ENCODE results near the gene ANG. TPM values are rescaled to one million over a fixed set of nuclear protein-coding genes. Genes with fewer than 3 reads are reported as not detected.

The ANG gene
- total RNA-seq, 1 experiment from 2014 or later, result 3.2 TPM

GRCh38 chr14:20655851-20656250 lies 32.7 kb upstream of the ANG start:
- Histone ChIP-seq H2AFZ (ENCODE audit: low read length) (no peak overlapping the region), H4K91ac (ENCODE audit: insufficient read length, low read depth, low read length) (no peak overlapping the region), H3K4me1 (ENCODE audit: insufficient read depth, low read length) (no peaks in the 10 kb centered on the region), H2BK120ac (ENCODE audit: low read depth, low read length, poor library complexity, severe bottlenecking) (no peak overlapping the region), H3K9ac (ENCODE audit: extremely low read depth, insufficient read length, low read length) (no peak overlapping the region), H3K23ac (ENCODE audit: insufficient read length, low read depth, low read length) (no peak overlapping the region), H3K14ac (ENCODE audit: insufficient read depth, low read length) (no peak overlapping the region), H3K9me3 (ENCODE audit: control insufficient read depth, low read depth, low read length) (no peaks in the 10 kb centered on the region), H3K79me1 (ENCODE audit: insufficient read depth, low read depth, low read length, poor library complexity, severe bottlenecking) (no peaks in the 10 kb centered on the region), H3K27ac (ENCODE audit: insufficient read length, low read depth, low read length) (no peak overlapping the region), H3K56ac (ENCODE audit: insufficient read length, low read depth, low read length) (no peak overlapping the region), H2BK5ac (ENCODE audit: insufficient read length, low read length) (no peak overlapping the region), H3K4me2 (ENCODE audit: insufficient read depth, insufficient read length, low read length) (no peak overlapping the region), H3K4ac (ENCODE audit: low read depth, low read length) (no peak overlapping the region), H3T11ph (ENCODE audit: low read length) (no peak overlapping the region), H4K8ac (replicated peaks; ENCODE audit: insufficient read length, low read depth, low read length) (no peak overlapping the region), H3K79me2 (ENCODE audit: insufficient read depth, low read length) (no peaks in the 10 kb centered on the region), H4K20me1 (ENCODE audit: control insufficient read depth, insufficient read depth, insufficient read length) (no peaks in the 10 kb centered on the region), H3K18ac (ENCODE audit: insufficient read length, low read depth, low read length) (no peak overlapping the region), H3K27me3 (ENCODE audit: insufficient read depth, low read length) (peaks cover 4% of the 10 kb centered on the region; the same call in 1 of the 2 replicates), H2BK20ac (ENCODE audit: low read depth, low read length, poor library complexity, severe bottlenecking) (no peak overlapping the region), H4K5ac (ENCODE audit: insufficient read length, low read depth, low read length) (no peak overlapping the region), H2BK12ac (ENCODE audit: insufficient read length, low read depth, low read length) (no peak overlapping the region), H2BK15ac (ENCODE audit: low read depth, low read length) (no peak overlapping the region), H3K23me2 (ENCODE audit: insufficient read length, low read depth, low read length, poor library complexity, severe bottlenecking) (peaks cover 4% of the 10 kb centered on the region), H2AK5ac (ENCODE audit: insufficient read length, low read length) (no peak overlapping the region)
- Mint-ChIP-seq H3K4me3 (peak overlapping the region in 1 of 2 experiments; percentile 21; a peak in 2 of 5 replicates), H3K36me3 (ENCODE audit: insufficient read depth in 1 of 3, low read depth in 3 of 3) (no peaks in the 10 kb centered on the region), H3K27me3 (ENCODE audit: low read depth) (peaks cover 61% of the 10 kb centered on the region), H3K9me3 (no peaks in the 10 kb centered on the region; a peak in 2 of 5 replicates), H3K4me1 (peaks cover 22 to 32% of the 10 kb centered on the region in 2 experiments), H3K27ac (no peak overlapping the region)
- TF ChIP-seq CTCF (conservative IDR thresholded peaks at IDR 0.05), result peak; percentile 23; the same call in 2 of the 3 replicates
- WGBS (ENCODE audit: extremely low coverage, insufficient read length, low lambda C conversion rate), result no CpG with 5 or more reads among the region's 4 CpGs
- no peak for DNase-seq

Measured in H9 (cell line).